ENCODE measurements around the gene PYGO1. TPM values are rescaled to one million over a fixed set of nuclear protein-coding genes. Genes with fewer than 3 reads are reported as not detected.

The PYGO1 gene
- total RNA-seq, 1 donor from 2014 or later = 0.02 TPM

- peaks cover 4% of the 10 kb centered on the region for H3K27me3 Mint-ChIP-seq
- TF ChIP-seq, protein P1, sequence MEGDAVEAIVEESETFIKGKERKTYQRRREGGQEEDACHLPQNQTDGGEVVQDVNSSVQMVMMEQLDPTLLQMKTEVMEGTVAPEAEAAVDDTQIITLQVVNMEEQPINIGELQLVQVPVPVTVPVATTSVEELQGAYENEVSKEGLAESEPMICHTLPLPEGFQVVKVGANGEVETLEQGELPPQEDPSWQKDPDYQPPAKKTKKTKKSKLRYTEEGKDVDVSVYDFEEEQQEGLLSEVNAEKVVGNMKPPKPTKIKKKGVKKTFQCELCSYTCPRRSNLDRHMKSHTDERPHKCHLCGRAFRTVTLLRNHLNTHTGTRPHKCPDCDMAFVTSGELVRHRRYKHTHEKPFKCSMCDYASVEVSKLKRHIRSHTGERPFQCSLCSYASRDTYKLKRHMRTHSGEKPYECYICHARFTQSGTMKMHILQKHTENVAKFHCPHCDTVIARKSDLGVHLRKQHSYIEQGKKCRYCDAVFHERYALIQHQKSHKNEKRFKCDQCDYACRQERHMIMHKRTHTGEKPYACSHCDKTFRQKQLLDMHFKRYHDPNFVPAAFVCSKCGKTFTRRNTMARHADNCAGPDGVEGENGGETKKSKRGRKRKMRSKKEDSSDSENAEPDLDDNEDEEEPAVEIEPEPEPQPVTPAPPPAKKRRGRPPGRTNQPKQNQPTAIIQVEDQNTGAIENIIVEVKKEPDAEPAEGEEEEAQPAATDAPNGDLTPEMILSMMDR (IDR thresholded peaks at IDR 0.05) = no peak
- DNase-seq = no peak
- intact Hi-C loops (cut with micrococcal nuclease) = no loop called here
- no peak overlapping the region for H3K4me3 Mint-ChIP-seq
- H3K4me1 Mint-ChIP-seq = no peaks in the 10 kb centered on the region
- CTCF ChIA-PET = no interaction called here
- POLR2A ChIA-PET = no interaction called here
- no peak overlapping the region for H3K27ac Mint-ChIP-seq
- H3K9me3 Mint-ChIP-seq = peaks cover 18% of the 10 kb centered on the region
- H3K36me3 Mint-ChIP-seq (ENCODE audit: low read depth) = no peaks in the 10 kb centered on the region
- no peak for ATAC-seq (ENCODE audit: low read depth)
These were observed 35.2 kb downstream of the PYGO1 start for GRCh38 chr15:55552926-55553325.

DNA sequence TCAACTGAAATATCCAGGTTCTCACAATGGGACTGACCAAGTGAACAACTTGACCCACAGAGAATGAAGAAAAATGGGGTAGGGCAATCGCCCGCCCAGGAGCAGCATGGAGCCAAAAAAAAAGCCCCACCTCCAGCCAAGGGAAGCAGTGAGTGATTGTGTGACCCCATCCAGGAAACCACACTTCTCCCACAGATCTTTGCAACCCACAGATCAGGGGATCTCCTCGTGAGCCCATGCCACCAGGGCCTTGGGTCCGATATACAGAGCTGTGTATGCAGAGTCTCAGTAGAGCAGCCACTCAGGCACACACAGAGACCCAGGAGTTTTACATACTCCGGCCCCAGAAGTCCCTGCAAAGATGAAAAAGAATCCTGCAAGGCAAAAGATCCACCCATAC, 35.7 kb downstream of the PYGO1 start:
- no peak for ATAC-seq (ENCODE audit: low read depth)
- CTCF ChIA-PET = no interaction called here

GRCh38 chr15:55549305-55549704, 38.8 kb downstream of the PYGO1 start:
- H3K9me3 Mint-ChIP-seq = no peaks in the 10 kb centered on the region
- TF ChIP-seq, protein P1 (IDR thresholded peaks at IDR 0.05) = no peak
- no peak for ATAC-seq (ENCODE audit: low read depth)
- peaks cover 7% of the 10 kb centered on the region for H3K27me3 Mint-ChIP-seq
- DNase-seq = no peak
- no peaks in the 10 kb centered on the region for H3K36me3 Mint-ChIP-seq (ENCODE audit: low read depth)
- ChIA-PET CTCF (no interaction called here), POLR2A (no interaction called here)
- H3K27ac Mint-ChIP-seq = no peak overlapping the region
- intact Hi-C loops (cut with micrococcal nuclease) = no loop called here
- no peaks in the 10 kb centered on the region for H3K4me1 Mint-ChIP-seq
- no peak overlapping the region for H3K4me3 Mint-ChIP-seq

More for the DNA sequence above, 35.7 kb downstream of the PYGO1 start:
- no peak overlapping the region for H3K27ac Mint-ChIP-seq
- H3K27me3 Mint-ChIP-seq = peaks cover 4% of the 10 kb centered on the region
- no peaks in the 10 kb centered on the region for H3K4me1 Mint-ChIP-seq
- H3K9me3 Mint-ChIP-seq = peaks cover 18% of the 10 kb centered on the region
- H3K36me3 Mint-ChIP-seq (ENCODE audit: low read depth) = no peaks in the 10 kb centered on the region
- no peak overlapping the region for H3K4me3 Mint-ChIP-seq
- POLR2A ChIA-PET = no interaction called here
- intact Hi-C loops (cut with micrococcal nuclease) = no loop called here
- TF ChIP-seq, protein P1 (IDR thresholded peaks at IDR 0.05) = no peak
- DNase-seq = no peak

DNA sequence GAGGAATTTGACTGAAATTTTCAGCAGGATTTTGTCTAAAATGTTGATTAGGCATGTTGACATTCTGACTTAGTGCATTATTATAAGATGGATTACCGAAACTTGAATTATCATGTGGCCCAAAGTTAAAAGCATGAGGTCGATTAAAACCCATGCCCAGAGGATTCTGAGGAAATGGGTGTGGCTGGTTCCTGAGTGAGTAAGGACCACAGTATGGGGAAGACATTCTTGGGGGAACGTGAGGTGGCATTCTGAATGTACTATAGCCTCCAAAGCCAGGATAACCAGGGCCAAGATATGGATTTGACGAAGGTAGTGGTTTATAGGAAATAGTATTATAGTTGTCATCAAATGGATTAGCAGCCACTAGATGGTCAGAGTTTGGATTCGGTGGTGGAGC, 41.4 kb downstream of the PYGO1 start:
- Mint-ChIP-seq H3K27ac (no peak overlapping the region), H3K36me3 (ENCODE audit: low read depth) (no peaks in the 10 kb centered on the region), H3K27me3 (peaks cover 7% of the 10 kb centered on the region), H3K4me1 (no peaks in the 10 kb centered on the region), H3K9me3 (no peaks in the 10 kb centered on the region), H3K4me3 (no peak overlapping the region)
- TF ChIP-seq, protein P1 (IDR thresholded peaks at IDR 0.05) = no peak
- DNase-seq = no peak
- intact Hi-C loops (cut with micrococcal nuclease) = no loop called here
- no peak for ATAC-seq (ENCODE audit: low read depth)
- ChIA-PET CTCF (no interaction called here), POLR2A (no interaction called here)

DNA sequence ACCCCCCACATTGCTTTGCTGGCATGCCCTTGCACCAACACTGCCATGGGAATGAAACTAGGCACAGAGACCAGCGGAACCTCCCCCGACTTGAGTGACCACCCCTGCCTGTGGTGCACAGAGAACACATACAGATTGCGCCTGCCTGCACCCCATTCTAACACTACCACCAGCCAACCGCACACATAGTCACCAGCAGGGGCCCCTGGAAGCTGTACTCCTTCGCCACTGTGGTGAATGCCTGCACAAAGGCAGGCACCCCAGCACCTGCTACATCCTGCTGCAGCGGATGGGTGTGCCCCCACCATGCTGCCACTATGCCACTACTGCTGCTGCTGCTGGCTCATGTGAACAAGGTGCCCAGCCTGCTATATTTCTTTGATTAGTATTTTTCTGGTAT, 52.7 kb downstream of the PYGO1 start:
- Mint-ChIP-seq H3K9me3 (no peaks in the 10 kb centered on the region), H3K27ac (no peak overlapping the region), H3K36me3 (ENCODE audit: low read depth) (no peaks in the 10 kb centered on the region), H3K4me1 (peaks cover 6% of the 10 kb centered on the region), H3K4me3 (no peak overlapping the region), H3K27me3 (peaks cover 5% of the 10 kb centered on the region)
- TF ChIP-seq, protein P1 (IDR thresholded peaks at IDR 0.05) = no peak
- ChIA-PET POLR2A (no interaction called here), CTCF (no interaction called here)
- intact Hi-C loops (cut with micrococcal nuclease) = no loop called here
- ATAC-seq (ENCODE audit: low read depth) (no peak), DNase-seq (no peak)
